ENCODE data around the gene COPG1. TPM values are rescaled to one million over a fixed set of nuclear protein-coding genes. Genes with fewer than 3 reads are reported as not detected.

COPG1 gene
- total and polyA plus RNA-seq, 2 of the 4 experiments (the other 2 are of a cell fraction): 203 to 446 TPM

DNA sequence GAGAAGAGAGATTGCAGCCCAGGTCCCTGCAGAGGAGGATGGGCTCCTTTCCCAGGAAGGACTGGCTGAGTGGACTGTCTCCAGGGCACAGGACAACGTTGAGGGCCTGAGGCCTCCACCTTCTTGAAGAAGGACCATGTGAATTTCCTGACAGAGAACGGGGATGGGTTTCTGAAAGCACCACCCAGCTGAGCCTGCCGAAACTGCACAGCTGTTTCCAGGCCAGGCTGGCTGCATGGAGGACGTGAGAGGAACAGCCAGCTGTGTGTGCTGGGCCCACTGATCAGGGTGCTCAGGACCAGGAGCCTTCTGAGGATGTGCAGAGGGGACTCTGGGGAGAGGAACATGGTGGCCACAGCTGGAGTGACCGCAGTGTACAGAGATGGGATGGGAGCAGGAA, 68.4 kb downstream of the COPG1 start:
- no peak overlapping the region for H3K14ac ChIP-seq (replicated peaks; ENCODE audit: low read depth, low read length)
- in situ Hi-C loops (cut with MboI; ENCODE audit: low sequenced_read_pairs): no loop called here
- DNase-seq: no peak
- H2AK5ac ChIP-seq (ENCODE audit: low read depth, low read length): no peak overlapping the region
- no peak overlapping the region for H3K56ac ChIP-seq (ENCODE audit: extremely low read depth, insufficient read depth, low read length)
- dilution Hi-C loops (cut with HindIII; ENCODE audit: low sequenced_read_pairs, unreplicated experiment): no loop called here
- H3K4me3 ChIP-seq (ENCODE audit: insufficient read depth, low read depth, low read length): no peak overlapping the region
- CTCF ChIA-PET: no interaction called here
- ATAC-seq (ENCODE audit: low read depth): no peak
- peaks cover 19% of the 10 kb centered on the region for H3K9me1 ChIP-seq (ENCODE audit: insufficient read depth, low read length)
- H3K27me3 ChIP-seq (ENCODE audit: control insufficient read depth, insufficient read depth, low read length): no peaks in the 10 kb centered on the region
- POLR2A ChIA-PET (ENCODE audit: unreplicated experiment): no interaction called here
- H4K91ac ChIP-seq (ENCODE audit: insufficient read depth, low read depth, low read length): no peak overlapping the region
- H3K27ac ChIP-seq (ENCODE audit: insufficient read depth, low read length): no peak overlapping the region
- H2BK120ac ChIP-seq (ENCODE audit: low read depth, low read length): no peak overlapping the region
- no peak overlapping the region for H3K9ac ChIP-seq (ENCODE audit: low read depth, low read length)
- H3K23ac ChIP-seq (ENCODE audit: low read depth, low read length): no peak overlapping the region
- intact Hi-C loops (cut with micrococcal nuclease): no loop called here
- H2AK9ac ChIP-seq (replicated peaks; ENCODE audit: low read depth, low read length, poor library complexity): peak overlapping the region; percentile 33
- no peak overlapping the region for H2BK20ac ChIP-seq (ENCODE audit: low read depth, low read length)
- no peak overlapping the region for H3K4ac ChIP-seq (ENCODE audit: low read depth, low read length)
- no peaks in the 10 kb centered on the region for H3K9me3 ChIP-seq (ENCODE audit: control insufficient read depth, insufficient read depth, low read length)
- H4K8ac ChIP-seq (ENCODE audit: low read depth in 2 of 2, low read length in 2 of 2): no peak overlapping the region
- H2AFZ ChIP-seq (replicated peaks; ENCODE audit: low read length, poor library complexity): no peak overlapping the region
- TF ChIP-seq RFX5 (IDR thresholded peaks at IDR 0.05; ENCODE audit: low read depth, low read length) (no peak), MAZ (IDR thresholded peaks at IDR 0.05; ENCODE audit: borderline replicate concordance, low read depth, low read length) (no peak), CHD1 (IDR thresholded peaks at IDR 0.05; ENCODE audit: low read depth, low read length) (no peak), CEBPB (IDR thresholded peaks at IDR 0.05; ENCODE audit: low read depth, low read length) (no peak)
- no peak overlapping the region for H2BK5ac ChIP-seq (ENCODE audit: low read depth, low read length, poor library complexity, severe bottlenecking)
- H3K36me3 ChIP-seq (ENCODE audit: control insufficient read depth, insufficient read depth, low read length): peaks cover 8% of the 10 kb centered on the region
- H3K4me1 ChIP-seq (ENCODE audit: control insufficient read depth, insufficient read depth, low read length): peaks cover 6% of the 10 kb centered on the region; the same call in 1 of the 2 replicates
- BruUV-seq (replicated peaks): no TSS peak
- WGBS, 2 experiments (ENCODE audit: extremely low coverage in 2 of 2, insufficient read length in 1 of 2): 56% methylated on average over 5 of the region's 5 CpGs; no CpG with 5 or more reads in 1 of the 2 experiments
- peaks cover 8% of the 10 kb centered on the region; the same call in 1 of the 2 replicates for H4K20me1 ChIP-seq (ENCODE audit: insufficient read depth, low read length)
- H3K18ac ChIP-seq (ENCODE audit: low read depth, low read length): no peak overlapping the region
- H3K79me1 ChIP-seq (ENCODE audit: low read depth in 1 of 2, low read length in 2 of 2): peaks cover 0 to 43% of the 10 kb centered on the region in 2 experiments; a peak in 3 of 4 replicates
- no peak overlapping the region for H3K4me2 ChIP-seq (ENCODE audit: low read depth, low read length)
- no peak overlapping the region for H2BK15ac ChIP-seq (ENCODE audit: low read depth, low read length)
- no peak overlapping the region for H4K5ac ChIP-seq (ENCODE audit: low read depth, low read length)

All from IMR-90 (cell line).